Neural progenitor cell (in vitro differentiated cells): ENCODE data around the gene CDCA3. TPM values are rescaled to one million over a fixed set of nuclear protein-coding genes. Genes with fewer than 3 reads are reported as not detected.
A peak's percentile ranks its signal among the peaks of the same experiment; 100 is the strongest.

ENCODE experiments used
- DNase-seq: peaks from one replicate; pipeline ENCODE4 v3.0.0-alpha.2; 2016; ENCODE audit warnings: low spot score
- H2AFZ ChIP-seq: fragments of 200-600 bp; sonication (generic); replicated peaks from 2 replicates; pipeline ENCODE4 v1.6.1; 2016; ENCODE audit warnings: antibody characterized with exemption
- H3F3A ChIP-seq: fragments of 200-600 bp; sonication (generic); 2 replicates; pipeline ENCODE4 v1.6.1; 2016; ENCODE audit warnings: antibody characterized with exemption, low read depth
- H3K27ac ChIP-seq: fragments of 200-600 bp; sonication (generic); 2 replicates; pipeline ENCODE4 v1.5.1; 2016; ENCODE audit warnings: mild to moderate bottlenecking
- H3K27me3 ChIP-seq: fragments of 200-600 bp; sonication (generic); 2 replicates; pipeline ENCODE4 v1.6.1; 2016; ENCODE audit warnings: mild to moderate bottlenecking, moderate library complexity
- H3K36me3 ChIP-seq: fragments of 200-600 bp; sonication (generic); 2 replicates; pipeline ENCODE4 v1.5.1; 2016
- H3K4me1 ChIP-seq: fragments of 200-600 bp; sonication (generic); 2 replicates; pipeline ENCODE4 v1.6.1; 2016; ENCODE audit warnings: mixed run types
- H3K4me2 ChIP-seq: fragments of 200-600 bp; sonication (generic); 2 replicates; pipeline ENCODE4 v1.6.1; 2016
- H3K4me3 ChIP-seq: fragments of 200-600 bp; sonication (generic); 2 replicates; pipeline ENCODE4 v1.5.1; 2016
- H3K79me2 ChIP-seq: fragments of 200-600 bp; sonication (generic); 2 replicates; pipeline ENCODE4 v1.6.1; 2016; ENCODE audit warnings: low read depth
- H3K9ac ChIP-seq: fragments of 200-600 bp; sonication (generic); 2 replicates; pipeline ENCODE4 v1.6.1; 2016
- H3K9me3 ChIP-seq: fragments of 200-600 bp; sonication (generic); 2 replicates; pipeline ENCODE4 v1.5.1; 2016; ENCODE audit warnings: low read depth
- H4K20me1 ChIP-seq: fragments of 200-600 bp; sonication (generic); 2 replicates; pipeline ENCODE4 v1.6.1; 2016; ENCODE audit warnings: low read depth
- H3K27ac Mint-ChIP-seq: 3 replicates; pipeline ENCODE4 v1.8.0; 2021; ENCODE audit warnings: mixed read lengths
- H3K27me3 Mint-ChIP-seq: 2 replicates; pipeline ENCODE4 v1.8.0; 2022; ENCODE audit warnings: low read depth, mild to moderate bottlenecking, inconsistent platforms, moderate library complexity, mixed read lengths; ENCODE audit not compliant: insufficient read depth
- H3K36me3 Mint-ChIP-seq: 3 replicates; pipeline ENCODE4 v1.8.0; 2021; ENCODE audit warnings: mixed read lengths
- H3K4me1 Mint-ChIP-seq: 3 replicates; pipeline ENCODE4 v1.8.0; 2021; ENCODE audit warnings: mixed read lengths
- H3K4me3 Mint-ChIP-seq: 3 replicates; pipeline ENCODE4 v1.8.0; 2021; ENCODE audit warnings: mild to moderate bottlenecking, moderate library complexity, mixed read lengths
- H3K9me3 Mint-ChIP-seq: 3 replicates; pipeline ENCODE4 v1.8.0; 2020; ENCODE audit warnings: mixed read lengths
- CTCF ChIP-seq: fragments of 200-600 bp; sonication (generic); IDR thresholded peaks from 2 replicates; pipeline ENCODE4 v1.5.1; 2017; ENCODE audit warnings: antibody characterized with exemption, mild to moderate bottlenecking
- EZH2 ChIP-seq: fragments of 200-600 bp; sonication (generic); IDR thresholded peaks from 2 replicates; pipeline ENCODE4 v1.6.1; 2017; ENCODE audit warnings: antibody characterized with exemption, mild to moderate bottlenecking, moderate library complexity
- EZH2phosphoT487 ChIP-seq: fragments of 200-600 bp; sonication (generic); IDR thresholded peaks from 2 replicates; pipeline ENCODE4 v1.6.1; 2017; ENCODE audit warnings: antibody characterized with exemption
- total RNA-seq: library from RNA; depleted of rRNA; stranded (reverse); fragments of >200 nt; gene quantifications from 2 replicates; pipeline ENCODE4 v1.2.3, GENCODE V29; 2015; ENCODE audit warnings: low replicate concordance

CDCA3 gene
- total RNA-seq, 1 donor from 2014 or later, result 62.1 TPM

GRCh38 chr12:6828781-6829535 lies 22.1 kb downstream of the CDCA3 start:
- TF ChIP-seq EZH2phosphoT487 (no peak), EZH2 (no peak), CTCF (no peak)
- peak overlapping the region; percentile 89 for H3K4me2 ChIP-seq
- H3K27me3 Mint-ChIP-seq, result peaks cover 12% of the 10 kb centered on the region
- H3K36me3 ChIP-seq, result peaks cover 6% of the 10 kb centered on the region
- H3K27ac Mint-ChIP-seq, result peak overlapping the region; percentile 98
- no peaks in the 10 kb centered on the region for H3K9me3 ChIP-seq
- no peaks in the 10 kb centered on the region for H3K9me3 Mint-ChIP-seq
- peaks cover 36% of the 10 kb centered on the region for H3K79me2 ChIP-seq
- no peaks in the 10 kb centered on the region for H3K27me3 ChIP-seq
- peak overlapping the region; percentile 73 for H3K9ac ChIP-seq
- peak overlapping the region; percentile 88 for H3K4me3 ChIP-seq
- H3F3A ChIP-seq, result peaks cover 25% of the 10 kb centered on the region
- H4K20me1 ChIP-seq, result peaks cover 23% of the 10 kb centered on the region
- H2AFZ ChIP-seq, result no peak overlapping the region
- H3K4me1 ChIP-seq, result peaks cover 14% of the 10 kb centered on the region
- no peak overlapping the region for H3K27ac ChIP-seq
- DNase-seq, result peak; percentile 72
- H3K4me3 Mint-ChIP-seq, result peak overlapping the region; percentile 100
- peaks cover 26% of the 10 kb centered on the region for H3K36me3 Mint-ChIP-seq
- H3K4me1 Mint-ChIP-seq, result peaks cover 43% of the 10 kb centered on the region

GRCh38 chr12:6827982-6828780 lies 22.9 kb downstream of the CDCA3 start, which contains the start of gene P3H3:
P3H3 (plus strand) TSS chr12:6828407; CDS start chr12:6828441, 34 bp downstream.
- Mint-ChIP-seq H3K27me3 (peaks cover 12% of the 10 kb centered on the region), H3K27ac (peak within 1 kb of the TSS; percentile 98), H3K4me1 (peaks cover 46% of the 10 kb centered on the region), H3K36me3 (peaks cover 26% of the 10 kb centered on the region), H3K9me3 (no peaks in the 10 kb centered on the region), H3K4me3 (peak within 1 kb of the TSS; percentile 100)
- H2AFZ ChIP-seq, result no peak within 1 kb of the TSS
- H4K20me1 ChIP-seq, result peaks cover 18% of the 10 kb centered on the region
- H3K79me2 ChIP-seq, result peaks cover 36% of the 10 kb centered on the region
- no peak for TF ChIP-seq EZH2phosphoT487
- peak; percentile 28 for TF ChIP-seq CTCF
- H3K27ac ChIP-seq, result no peak within 1 kb of the TSS
- peaks cover 6% of the 10 kb centered on the region for H3K36me3 ChIP-seq
- peaks cover 19% of the 10 kb centered on the region for H3K4me1 ChIP-seq
- peak within 1 kb of the TSS; percentile 88 for H3K4me3 ChIP-seq
- no peaks in the 10 kb centered on the region for H3K9me3 ChIP-seq
- H3K27me3 ChIP-seq, result no peaks in the 10 kb centered on the region
- H3K4me2 ChIP-seq, result peak within 1 kb of the TSS; percentile 89
- DNase-seq, result peak; percentile 70
- peak within 1 kb of the TSS; percentile 73 for H3K9ac ChIP-seq
- H3F3A ChIP-seq, result peaks cover 27% of the 10 kb centered on the region

GRCh38 chr12:6827437-6827911 lies 23.6 kb downstream of the CDCA3 start:
- H3K9me3 ChIP-seq, result no peaks in the 10 kb centered on the region
- H3K27me3 ChIP-seq, result no peaks in the 10 kb centered on the region
- Mint-ChIP-seq H3K27me3 (peaks cover 12% of the 10 kb centered on the region), H3K4me3 (peak overlapping the region; percentile 84), H3K4me1 (peaks cover 53% of the 10 kb centered on the region), H3K36me3 (peaks cover 29% of the 10 kb centered on the region), H3K9me3 (no peaks in the 10 kb centered on the region), H3K27ac (peak overlapping the region; percentile 95)
- no peak overlapping the region for H3K27ac ChIP-seq
- no peak for TF ChIP-seq CTCF
- TF ChIP-seq EZH2, result no peak
- TF ChIP-seq EZH2phosphoT487, result no peak
- peaks cover 36% of the 10 kb centered on the region for H3K79me2 ChIP-seq
- peak overlapping the region; percentile 27 for H3K4me3 ChIP-seq
- H3F3A ChIP-seq, result peaks cover 34% of the 10 kb centered on the region
- peaks cover 18% of the 10 kb centered on the region for H4K20me1 ChIP-seq
- peak overlapping the region; percentile 89 for H3K4me2 ChIP-seq
- H2AFZ ChIP-seq, result no peak overlapping the region
- H3K36me3 ChIP-seq, result peaks cover 6% of the 10 kb centered on the region
- DNase-seq, result peak; percentile 91
- H3K9ac ChIP-seq, result no peak overlapping the region
- peaks cover 26% of the 10 kb centered on the region for H3K4me1 ChIP-seq
